HCT116 (cell line): ENCODE data around the gene HGFAC. TPM values are rescaled to one million over a fixed set of nuclear protein-coding genes. Genes with fewer than 3 reads are reported as not detected.

Experiments used
- ATAC-seq: fragments of 200-7000 bp; cut with Tn5 transposase; 2 replicates; pipeline ENCODE4 v1.9.1; 2020; ENCODE audit warnings: mild to moderate bottlenecking, moderate library complexity
- BruUV-seq: library from RNA; stranded (reverse); fragments of 400-500 nt; replicated peaks from 2 replicates; lab custom pipeline; 2021; lab: Mats Ljungman, UMichigan
- CTCF ChIA-PET: fragments of 300-600 bp; sonication (Branson Sonifier 250); formaldehyde crosslinking; loops from one replicate; lab custom pipeline; 2021; ENCODE audit warnings: antibody characterized with exemption; lab: Charles Lee
- POLR2A ChIA-PET: fragments of 300-600, 350-600 bp; sonication (Branson Sonifier 250); formaldehyde crosslinking; loops from one replicate; lab custom pipeline; 2021; ENCODE audit warnings: antibody characterized with exemption; lab: Charles Lee
- RAD21 ChIA-PET, 2 experiments: fragments of 300-600 bp; sonication (Branson Sonifier 250); formaldehyde crosslinking; loops; one replicate each; lab custom pipeline; 2023; ENCODE audit warnings: low total read pairs in 2 of 2; ENCODE audit not compliant: uncharacterized antibody in 2 of 2, unreplicated experiment in 2 of 2, low non-redundant PET in 1 of 2; lab: Charles Lee
- DNase-seq: peaks from one replicate; pipeline ENCODE4 v3.0.0-alpha.2; 2010; ENCODE audit warnings: low read depth, low spot score
- H2AFZ ChIP-seq: fragments of 200-600 bp; shearing (Covaris generic), sonication (generic); 2 replicates; pipeline ENCODE4 v1.6.1; 2017; ENCODE audit warnings: low read depth, mixed run types, mixed read lengths, antibody characterized with exemption, low read length; ENCODE audit not compliant: poor library complexity, severe bottlenecking
- H3K27ac ChIP-seq: 2 replicates; pipeline ENCODE4 v1.5.1; 2012; ENCODE audit warnings: low read depth, low read length
- H3K27me3 ChIP-seq: fragments of 200-600 bp; sonication (generic); 2 replicates; pipeline ENCODE4 v1.6.1; 2016; ENCODE audit warnings: mixed run types, low read length, mixed read lengths; ENCODE audit not compliant: insufficient read depth
- H3K36me3 ChIP-seq, 2 experiments: fragments of 200-500 bp in 1 of 2; fragments of 200-600 bp in 1 of 2; sonication (Bioruptor generic) in 1 of 2; sonication (generic) in 1 of 2; 2 replicates each; pipeline versions ENCODE4 v1.5.1 to v1.6.1; 2014 to 2016; ENCODE audit warnings: low read length in 2 of 2, inconsistent platforms in 1 of 2, mixed read lengths in 1 of 2, mixed run types in 1 of 2; ENCODE audit not compliant: insufficient read depth in 2 of 2, control insufficient read depth in 1 of 2
- H3K4me1 ChIP-seq, 2 experiments: fragments of 200-600 bp in 1 of 2; sonication (generic) in 1 of 2; 2 replicates each; pipeline versions ENCODE4 v1.5.1 to v1.6.1; 2012 to 2017; ENCODE audit warnings: low read length in 2 of 2, inconsistent platforms in 1 of 2, mild to moderate bottlenecking in 1 of 2, mixed read lengths in 1 of 2, mixed run types in 1 of 2, moderate library complexity in 1 of 2; ENCODE audit not compliant: insufficient read depth in 2 of 2, control insufficient read depth in 1 of 2
- H3K4me2 ChIP-seq: fragments of 200-600 bp; sonication (generic); 2 replicates; pipeline ENCODE4 v1.6.1; 2017; ENCODE audit warnings: mixed run types, low read length, mixed read lengths
- H3K4me3 ChIP-seq, 2 experiments: fragments of 200-600 bp in 1 of 2; sonication (generic) in 1 of 2; replicated peaks in 1 of 2; 2 replicates each; pipeline ENCODE4 v1.5.1; 2011 to 2016; ENCODE audit warnings: low read length in 2 of 2, control low read depth in 1 of 2, low read depth in 1 of 2, mild to moderate bottlenecking in 1 of 2, mixed read lengths in 1 of 2, mixed run types in 1 of 2
- H3K79me2 ChIP-seq: fragments of 200-600 bp; sonication (generic); 2 replicates; pipeline ENCODE4 v1.6.1; 2017; ENCODE audit warnings: mild to moderate bottlenecking, mixed run types, low read length, moderate library complexity, mixed read lengths; ENCODE audit not compliant: insufficient read depth
- H3K9ac ChIP-seq: fragments of 200-600 bp; sonication (generic); 2 replicates; pipeline ENCODE4 v1.6.1; 2016; ENCODE audit warnings: low read length, mixed read lengths
- H3K9me2 ChIP-seq: fragments of 200-600 bp; sonication (generic), shearing (Covaris generic); 2 replicates; pipeline ENCODE4 v1.6.1; 2017; ENCODE audit warnings: mixed run types, mild to moderate bottlenecking, moderate library complexity; ENCODE audit not compliant: insufficient read depth
- H3K9me3 ChIP-seq, 2 experiments: fragments of 200-500 bp in 1 of 2; fragments of 200-600 bp in 1 of 2; sonication (Bioruptor generic) in 1 of 2; sonication (generic) in 1 of 2; 2 replicates each; pipeline ENCODE4 v1.6.1; 2014 to 2017; ENCODE audit warnings: low read length in 2 of 2, mixed read lengths in 2 of 2, inconsistent platforms in 1 of 2, low read depth in 1 of 2, mild to moderate bottlenecking in 1 of 2, mixed run types in 1 of 2, moderate library complexity in 1 of 2; ENCODE audit not compliant: control insufficient read depth in 1 of 2, insufficient read depth in 1 of 2
- H4K20me1 ChIP-seq: fragments of 200-600 bp; sonication (generic), shearing (Covaris generic); 2 replicates; pipeline ENCODE4 v1.6.1; 2017; ENCODE audit warnings: mixed run types, mild to moderate bottlenecking, moderate library complexity; ENCODE audit not compliant: insufficient read depth
- EGR1 ChIP-seq: IDR thresholded peaks from 2 replicates; pipeline ENCODE4 v1.6.1; 2012; ENCODE audit warnings: low read depth
- ELF1 ChIP-seq: IDR thresholded peaks from 2 replicates; pipeline ENCODE4 v1.6.1; 2012; ENCODE audit warnings: low read depth, borderline replicate concordance
- EZH2 ChIP-seq: fragments of 200-600 bp; sonication (generic); IDR thresholded peaks from 2 replicates; pipeline ENCODE4 v1.6.1; 2017; ENCODE audit warnings: antibody characterized with exemption, mixed run types
- JUND ChIP-seq: IDR thresholded peaks from 2 replicates; pipeline ENCODE4 v1.6.1; 2012
- MAX ChIP-seq: IDR thresholded peaks from 2 replicates; pipeline ENCODE4 v1.6.1; 2012
- RAD21 ChIP-seq: IDR thresholded peaks from 2 replicates; pipeline ENCODE4 v1.6.1; 2012; ENCODE audit warnings: low read depth, mild to moderate bottlenecking
- SIN3A ChIP-seq: IDR thresholded peaks from 2 replicates; pipeline ENCODE4 v1.6.1; 2012; ENCODE audit warnings: low read depth
- YY1 ChIP-seq: IDR thresholded peaks from 2 replicates; pipeline ENCODE4 v1.6.1; 2011; ENCODE audit warnings: low read length, low read depth, moderate library complexity, mild to moderate bottlenecking; ENCODE audit not compliant: insufficient replicate concordance; ENCODE audit errors: extremely low read depth
- ZFX ChIP-seq: fragments of 450-650 bp; IDR thresholded peaks from 2 replicates; pipeline ENCODE4 v1.6.1; 2017
- intact Hi-C: fragments of 100-400 bp; cut with micrococcal nuclease; formaldehyde crosslinking; loops from 2 replicates; pipeline ENCODE4 v1.10.0; 2022
- total RNA-seq: library from RNA; stranded (reverse); gene quantifications from one replicate; pipeline ENCODE4 v1.2.1, GENCODE V29; 2021; ENCODE audit not compliant: unreplicated experiment
- TF ChIP-seq, protein P1 (sequence below), 3 experiments: fragments of 200-600 bp in 1 of 3; sonication (generic) in 1 of 3; IDR thresholded peaks in 2 of 3; conservative IDR thresholded peaks in 1 of 3; 2 replicates each; pipeline ENCODE4 v1.5.1; 2012 to 2017; ENCODE audit warnings: low read depth in 2 of 3, low read length in 2 of 3, antibody characterized with exemption in 1 of 3, borderline replicate concordance in 1 of 3, control low read depth in 1 of 3, mild to moderate bottlenecking in 1 of 3, mixed read lengths in 1 of 3, mixed run types in 1 of 3, moderate library complexity in 1 of 3; ENCODE audit not compliant: insufficient read depth in 1 of 3
- TF ChIP-seq, protein P2 (sequence below): IDR thresholded peaks from 2 replicates; pipeline ENCODE4 v1.6.1; 2012
- TF ChIP-seq, protein P3 (sequence below): IDR thresholded peaks from 2 replicates; pipeline ENCODE4 v1.6.1; 2012; ENCODE audit warnings: low read depth

The HGFAC gene
- total RNA-seq, 1 experiment from 2014 or later: 1.1 TPM

- ChIA-PET POLR2A (interaction anchor here (1.1 kb wide), 1 partner anchor 26 kb away, joined by 3 read pairs; no protein-coding TSS in a partner anchor), CTCF (interaction anchor here (0.6 to 2.3 kb wide), 14 partner anchors 8 to 462 kb away, joined by 3 to 19 read pairs (median 4); partner anchors contain the start of gene DOK7), RAD21 (interaction anchor here (0.6 to 1.1 kb wide), 5 partner anchors 135 to 400 kb away, joined by 3 to 6 read pairs (median 3); no protein-coding TSS in a partner anchor)
- Histone ChIP-seq H3K9me3 (no peaks in the 10 kb centered on the region), H3K9me2 (no peaks in the 10 kb centered on the region), H3K4me1 (peaks cover 20 to 28% of the 10 kb centered on the region in 2 experiments), H3K36me3 (no peaks in the 10 kb centered on the region), H4K20me1 (no peaks in the 10 kb centered on the region), H3K27me3 (no peaks in the 10 kb centered on the region), H3K4me2 (peak overlapping the region; percentile 28; the same call in 1 of the 2 replicates), H3K27ac (peak overlapping the region; percentile 8; the same call in 1 of the 2 replicates), H3K9ac (no peak overlapping the region), H2AFZ (no peak overlapping the region), H3K4me3 (no peak overlapping the region), H3K79me2 (no peaks in the 10 kb centered on the region)
- TF ChIP-seq, protein P1, sequence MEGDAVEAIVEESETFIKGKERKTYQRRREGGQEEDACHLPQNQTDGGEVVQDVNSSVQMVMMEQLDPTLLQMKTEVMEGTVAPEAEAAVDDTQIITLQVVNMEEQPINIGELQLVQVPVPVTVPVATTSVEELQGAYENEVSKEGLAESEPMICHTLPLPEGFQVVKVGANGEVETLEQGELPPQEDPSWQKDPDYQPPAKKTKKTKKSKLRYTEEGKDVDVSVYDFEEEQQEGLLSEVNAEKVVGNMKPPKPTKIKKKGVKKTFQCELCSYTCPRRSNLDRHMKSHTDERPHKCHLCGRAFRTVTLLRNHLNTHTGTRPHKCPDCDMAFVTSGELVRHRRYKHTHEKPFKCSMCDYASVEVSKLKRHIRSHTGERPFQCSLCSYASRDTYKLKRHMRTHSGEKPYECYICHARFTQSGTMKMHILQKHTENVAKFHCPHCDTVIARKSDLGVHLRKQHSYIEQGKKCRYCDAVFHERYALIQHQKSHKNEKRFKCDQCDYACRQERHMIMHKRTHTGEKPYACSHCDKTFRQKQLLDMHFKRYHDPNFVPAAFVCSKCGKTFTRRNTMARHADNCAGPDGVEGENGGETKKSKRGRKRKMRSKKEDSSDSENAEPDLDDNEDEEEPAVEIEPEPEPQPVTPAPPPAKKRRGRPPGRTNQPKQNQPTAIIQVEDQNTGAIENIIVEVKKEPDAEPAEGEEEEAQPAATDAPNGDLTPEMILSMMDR (IDR thresholded peaks at IDR 0.05 in 2 of 3, conservative IDR thresholded peaks at IDR 0.05 in 1 of 3; ENCODE audit: borderline replicate concordance in 1 of 3, insufficient read depth in 1 of 3, low read depth in 2 of 3, low read length in 2 of 3): peak; percentile 97 to 100 (median 98)
- TF ChIP-seq RAD21 (peak; percentile 87), ZFX (no peak)
- TF ChIP-seq, protein P2, sequence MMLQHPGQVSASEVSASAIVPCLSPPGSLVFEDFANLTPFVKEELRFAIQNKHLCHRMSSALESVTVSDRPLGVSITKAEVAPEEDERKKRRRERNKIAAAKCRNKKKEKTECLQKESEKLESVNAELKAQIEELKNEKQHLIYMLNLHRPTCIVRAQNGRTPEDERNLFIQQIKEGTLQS: no peak
- no TSS peak for BruUV-seq
- ATAC-seq (peak; percentile 87), DNase-seq (peak; percentile 45)
- intact Hi-C loops: loop anchor here (1.0 kb wide), 2 partner anchors 62 to 374 kb away; no protein-coding TSS in a partner anchor
Observed at GRCh38 chr4:3480528-3481112, 38.9 kb downstream of the HGFAC start.

- no peak overlapping the region for H3K9ac ChIP-seq
- H3K36me3 ChIP-seq: no peaks in the 10 kb centered on the region
- H3K79me2 ChIP-seq: no peaks in the 10 kb centered on the region
- ChIA-PET CTCF (interaction anchor here (0.6 to 2.3 kb wide), 14 partner anchors 9 to 461 kb away, joined by 3 to 19 read pairs (median 4); partner anchors contain the start of gene DOK7), RAD21 (interaction anchor here (0.6 to 1.1 kb wide), 4 partner anchors 135 to 303 kb away, joined by 3 to 6 read pairs (median 4); no protein-coding TSS in a partner anchor), POLR2A (interaction anchor here (1.1 kb wide), 1 partner anchor 26 kb away, joined by 3 read pairs; no protein-coding TSS in a partner anchor)
- DNase-seq: no peak
- ATAC-seq: peak; percentile 15
- no peaks in the 10 kb centered on the region for H3K9me3 ChIP-seq
- H3K27me3 ChIP-seq: no peaks in the 10 kb centered on the region
- H3K4me2 ChIP-seq: no peak overlapping the region
- no peak overlapping the region for H3K4me3 ChIP-seq
- no TSS peak for BruUV-seq
- H3K9me2 ChIP-seq: no peaks in the 10 kb centered on the region
- H4K20me1 ChIP-seq: no peaks in the 10 kb centered on the region
- no peak overlapping the region for H2AFZ ChIP-seq
- peaks cover 21 to 32% of the 10 kb centered on the region in 2 experiments for H3K4me1 ChIP-seq
- H3K27ac ChIP-seq: peak overlapping the region; percentile 8; the same call in 1 of the 2 replicates
- intact Hi-C loops: no loop called here
- TF ChIP-seq SIN3A (no peak), JUND (no peak), EGR1 (no peak), ELF1 (no peak), EZH2 (no peak), YY1 (no peak), MAX (no peak)
- TF ChIP-seq, protein P2: no peak
- TF ChIP-seq, protein P3, sequence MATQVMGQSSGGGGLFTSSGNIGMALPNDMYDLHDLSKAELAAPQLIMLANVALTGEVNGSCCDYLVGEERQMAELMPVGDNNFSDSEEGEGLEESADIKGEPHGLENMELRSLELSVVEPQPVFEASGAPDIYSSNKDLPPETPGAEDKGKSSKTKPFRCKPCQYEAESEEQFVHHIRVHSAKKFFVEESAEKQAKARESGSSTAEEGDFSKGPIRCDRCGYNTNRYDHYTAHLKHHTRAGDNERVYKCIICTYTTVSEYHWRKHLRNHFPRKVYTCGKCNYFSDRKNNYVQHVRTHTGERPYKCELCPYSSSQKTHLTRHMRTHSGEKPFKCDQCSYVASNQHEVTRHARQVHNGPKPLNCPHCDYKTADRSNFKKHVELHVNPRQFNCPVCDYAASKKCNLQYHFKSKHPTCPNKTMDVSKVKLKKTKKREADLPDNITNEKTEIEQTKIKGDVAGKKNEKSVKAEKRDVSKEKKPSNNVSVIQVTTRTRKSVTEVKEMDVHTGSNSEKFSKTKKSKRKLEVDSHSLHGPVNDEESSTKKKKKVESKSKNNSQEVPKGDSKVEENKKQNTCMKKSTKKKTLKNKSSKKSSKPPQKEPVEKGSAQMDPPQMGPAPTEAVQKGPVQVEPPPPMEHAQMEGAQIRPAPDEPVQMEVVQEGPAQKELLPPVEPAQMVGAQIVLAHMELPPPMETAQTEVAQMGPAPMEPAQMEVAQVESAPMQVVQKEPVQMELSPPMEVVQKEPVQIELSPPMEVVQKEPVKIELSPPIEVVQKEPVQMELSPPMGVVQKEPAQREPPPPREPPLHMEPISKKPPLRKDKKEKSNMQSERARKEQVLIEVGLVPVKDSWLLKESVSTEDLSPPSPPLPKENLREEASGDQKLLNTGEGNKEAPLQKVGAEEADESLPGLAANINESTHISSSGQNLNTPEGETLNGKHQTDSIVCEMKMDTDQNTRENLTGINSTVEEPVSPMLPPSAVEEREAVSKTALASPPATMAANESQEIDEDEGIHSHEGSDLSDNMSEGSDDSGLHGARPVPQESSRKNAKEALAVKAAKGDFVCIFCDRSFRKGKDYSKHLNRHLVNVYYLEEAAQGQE: no peak
Observed at GRCh38 chr4:3481113-3481531, 39.4 kb downstream of the HGFAC start.
